PC-9 (cell line): ENCODE results near the gene LACC1. TPM values are rescaled to one million over a fixed set of nuclear protein-coding genes. Genes with fewer than 3 reads are reported as not detected.

Experiments
- BruUV-seq: library from RNA; stranded (reverse); fragments of 400-500 nt; replicated peaks from 2 replicates; lab custom pipeline; 2021; lab: Mats Ljungman, UMichigan
- CTCF ChIA-PET: fragments of 300-600 bp; sonication (Branson Sonifier 250); formaldehyde crosslinking; loops from one replicate; lab custom pipeline; 2022; ENCODE audit warnings: antibody characterized with exemption; lab: Charles Lee
- POLR2A ChIA-PET: fragments of 300-600 bp; sonication (Branson Sonifier 250); formaldehyde crosslinking; loops from one replicate; lab custom pipeline; 2022; ENCODE audit warnings: antibody characterized with exemption; ENCODE audit not compliant: unreplicated experiment; lab: Charles Lee
- DNase-seq, 2 experiments: peaks; one replicate each; pipeline versions ENCODE4 v3.0.0 to v3.0.0-alpha.2; 2015 to 2022; ENCODE audit warnings: mixed read lengths in 1 of 2
- H2AFZ ChIP-seq: fragments of 200-600 bp; sonication (generic); 2 replicates; pipeline ENCODE4 v1.8.1; 2017; ENCODE audit warnings: antibody characterized with exemption
- H3F3A ChIP-seq: fragments of 200-600 bp; sonication (generic); 2 replicates; pipeline ENCODE4 v1.8.1; 2017; ENCODE audit warnings: antibody characterized with exemption, mild to moderate bottlenecking, low read depth; ENCODE audit not compliant: insufficient read depth
- H3K27ac ChIP-seq: fragments of 200-600 bp; sonication (generic); 2 replicates; pipeline ENCODE4 v1.6.1; 2016; ENCODE audit warnings: mixed run types
- H3K27me3 ChIP-seq: fragments of 200-600 bp; sonication (generic); 2 replicates; pipeline ENCODE4 v1.6.1; 2016; ENCODE audit warnings: low read depth, mixed run types; ENCODE audit not compliant: insufficient read depth
- H3K36me3 ChIP-seq: fragments of 200-600 bp; sonication (generic); 2 replicates; pipeline ENCODE4 v1.6.1; 2016; ENCODE audit warnings: low read depth, mixed run types
- H3K4me1 ChIP-seq: fragments of 200-600 bp; sonication (generic); replicated peaks from 2 replicates; pipeline ENCODE4 v1.6.1; 2016; ENCODE audit warnings: mixed run types; ENCODE audit not compliant: insufficient read depth
- H3K4me2 ChIP-seq: fragments of 200-600 bp; sonication (generic); 2 replicates; pipeline ENCODE4 v1.6.1; 2017; ENCODE audit warnings: mixed run types
- H3K4me3 ChIP-seq: fragments of 200-600 bp; sonication (generic); 2 replicates; pipeline ENCODE4 v1.6.1; 2016; ENCODE audit warnings: mixed run types
- H3K79me2 ChIP-seq: fragments of 200-600 bp; sonication (generic); 2 replicates; pipeline ENCODE4 v1.6.1; 2017; ENCODE audit warnings: low read depth, mixed run types
- H3K9me2 ChIP-seq: fragments of 200-600 bp; sonication (generic); 2 replicates; pipeline ENCODE4 v1.8.1; 2017; ENCODE audit warnings: mild to moderate bottlenecking; ENCODE audit not compliant: insufficient read depth
- H3K9me3 ChIP-seq: fragments of 200-600 bp; sonication (generic); 2 replicates; pipeline ENCODE4 v1.8.1; 2016; ENCODE audit warnings: low read depth; ENCODE audit not compliant: insufficient read depth
- H4K20me1 ChIP-seq: fragments of 200-600 bp; sonication (generic); 2 replicates; pipeline ENCODE4 v1.8.1; 2017; ENCODE audit not compliant: insufficient read depth
- CTCF ChIP-seq: fragments of 200-600 bp; sonication (generic); conservative IDR thresholded peaks from 2 replicates; pipeline ENCODE4 v1.6.1; 2017; ENCODE audit warnings: mixed run types, antibody characterized with exemption, mild to moderate bottlenecking, moderate library complexity
- EZH2 ChIP-seq: fragments of 200-600 bp; sonication (generic); IDR thresholded peaks from 2 replicates; pipeline ENCODE4 v1.8.0; 2017; ENCODE audit warnings: antibody characterized with exemption, low read depth
- intact Hi-C: fragments of 100-400 bp; cut with micrococcal nuclease; formaldehyde crosslinking; loops from one replicate; pipeline ENCODE4 v1.10.0; 2022; ENCODE audit not compliant: unreplicated experiment
- total RNA-seq: library from RNA; stranded (reverse); gene quantifications from 2 replicates; pipeline ENCODE4 v1.2.3, GENCODE V29; 2021

Gene LACC1
- total RNA-seq, 1 experiment from 2014 or later, result 2.4 TPM

GRCh38 chr13:43910856-43911255 is 31.2 kb downstream of the LACC1 start:
- Histone ChIP-seq H3K4me2 (no peak overlapping the region), H3K27ac (no peak overlapping the region), H2AFZ (no peak overlapping the region), H3K9me3 (no peaks in the 10 kb centered on the region), H3K9me2 (no peaks in the 10 kb centered on the region), H4K20me1 (no peaks in the 10 kb centered on the region), H3K79me2 (no peaks in the 10 kb centered on the region), H3K27me3 (no peaks in the 10 kb centered on the region), H3K4me3 (no peak overlapping the region), H3F3A (0 out of 2 replicates have a peak, but pooled peaks cover 10% of the 10 kb centered on the region), H3K36me3 (no peaks in the 10 kb centered on the region), H3K4me1 (peaks cover 12% of the 10 kb centered on the region)
- no TSS peak for BruUV-seq
- TF ChIP-seq CTCF (no peak), EZH2 (no peak)
- ChIA-PET POLR2A (interaction anchor here (0.7 kb wide), 1 partner anchor 473 kb away, joined by 3 read pairs; no protein-coding TSS in a partner anchor), CTCF (interaction anchor here (0.6 kb wide), 1 partner anchor 393 kb away, joined by 3 read pairs; no protein-coding TSS in a partner anchor)
- DNase-seq, result no peak
- intact Hi-C loops, result no loop called here

- no peak for TF ChIP-seq EZH2
- no peak for TF ChIP-seq CTCF
- ChIA-PET POLR2A (interaction anchor here (0.7 kb wide), 2 partner anchors 472 to 920 kb away, joined by 3 to 16 read pairs; no protein-coding TSS in a partner anchor), CTCF (interaction anchor here (0.6 kb wide), 1 partner anchor 392 kb away, joined by 3 read pairs; no protein-coding TSS in a partner anchor)
- H3K4me3 ChIP-seq, result no peak overlapping the region
- 0 out of 2 replicates have a peak, but pooled peaks cover 10% of the 10 kb centered on the region for H3F3A ChIP-seq
- BruUV-seq, result no TSS peak
- no peak overlapping the region for H3K27ac ChIP-seq
- H4K20me1 ChIP-seq, result no peaks in the 10 kb centered on the region
- H3K9me3 ChIP-seq, result no peaks in the 10 kb centered on the region
- no peaks in the 10 kb centered on the region for H3K79me2 ChIP-seq
- no peak overlapping the region for H3K4me2 ChIP-seq
- H3K4me1 ChIP-seq, result peaks cover 12% of the 10 kb centered on the region
- no peaks in the 10 kb centered on the region for H3K27me3 ChIP-seq
- intact Hi-C loops, result no loop called here
- H3K36me3 ChIP-seq, result no peaks in the 10 kb centered on the region
- no peak for DNase-seq
- H2AFZ ChIP-seq, result no peak overlapping the region
- no peaks in the 10 kb centered on the region for H3K9me2 ChIP-seq
These were observed 31.6 kb downstream of the LACC1 start for GRCh38 chr13:43911278-43911677.

- POLR2A ChIA-PET, result interaction anchor here (0.7 kb wide), 1 partner anchor 920 kb away, joined by 16 read pairs; no protein-coding TSS in a partner anchor
- Histone ChIP-seq H3K27me3 (no peaks in the 10 kb centered on the region), H3F3A (0 out of 2 replicates have a peak, but pooled peaks cover 10% of the 10 kb centered on the region), H3K36me3 (no peaks in the 10 kb centered on the region), H4K20me1 (no peaks in the 10 kb centered on the region), H2AFZ (no peak overlapping the region), H3K4me3 (no peak overlapping the region), H3K27ac (no peak overlapping the region), H3K79me2 (no peaks in the 10 kb centered on the region), H3K4me2 (no peak overlapping the region), H3K9me3 (no peaks in the 10 kb centered on the region), H3K9me2 (no peaks in the 10 kb centered on the region), H3K4me1 (peaks cover 12% of the 10 kb centered on the region)
- CTCF ChIA-PET, result no interaction called here
- intact Hi-C loops, result no loop called here
- no peak for DNase-seq
- BruUV-seq, result no TSS peak
- TF ChIP-seq CTCF (no peak), EZH2 (no peak)
These were observed 32.2 kb downstream of the LACC1 start for GRCh38 chr13:43911871-43912270.
